H1 (cell line): ENCODE measurements around the gene PPP1R18. TPM values are rescaled to one million over a fixed set of nuclear protein-coding genes. Genes with fewer than 3 reads are reported as not detected.
A peak's percentile ranks its signal among the peaks of the same experiment; 100 is the strongest.

Source experiments
- BCL11A ChIP-seq, 2 experiments: IDR thresholded peaks; one replicate each; pipeline ENCODE4 v1.6.1; 2011; ENCODE audit warnings: low read depth in 2 of 2, low read length in 2 of 2, mild to moderate bottlenecking in 2 of 2
- CBX8 ChIP-seq: fragments of 300-800, 300-1000 bp; sonication (generic); IDR thresholded peaks from 2 replicates; pipeline ENCODE4 v1.7.1; 2016; ENCODE audit warnings: low read depth, low read length, borderline replicate concordance
- CTBP2 ChIP-seq: IDR thresholded peaks from 2 replicates; pipeline ENCODE4 v1.7.0; 2011; ENCODE audit warnings: borderline replicate concordance, mild to moderate bottlenecking, moderate library complexity, mixed read lengths, low read length; ENCODE audit not compliant: insufficient read depth, insufficient read length
- EGR1 ChIP-seq: IDR thresholded peaks from 2 replicates; pipeline ENCODE4 v1.6.1; 2011; ENCODE audit warnings: low read depth, low read length, borderline replicate concordance
- EZH2 ChIP-seq: fragments of 200-600 bp; sonication (generic); IDR thresholded peaks from 2 replicates; pipeline ENCODE4 v1.7.1; 2012; ENCODE audit warnings: low read depth, mild to moderate bottlenecking, moderate library complexity, low read length, inconsistent platforms; ENCODE audit not compliant: severe bottlenecking
- KDM4A ChIP-seq: IDR thresholded peaks from one replicate; pipeline ENCODE4 v1.7.1; 2012; ENCODE audit warnings: low read depth, mild to moderate bottlenecking, moderate library complexity, low read length, inconsistent platforms; ENCODE audit not compliant: severe bottlenecking
- KDM5A ChIP-seq: fragments of 200-600 bp; IDR thresholded peaks from 2 replicates; pipeline ENCODE4 v1.7.1; 2012; ENCODE audit warnings: mild to moderate bottlenecking, low read length, inconsistent platforms, mixed read lengths
- PHF8 ChIP-seq: fragments of 200-600 bp; sonication (generic); conservative IDR thresholded peaks from 2 replicates; pipeline ENCODE4 v1.7.1; 2012; ENCODE audit warnings: low read depth, mild to moderate bottlenecking, inconsistent platforms, low read length, moderate library complexity
- POLR2A ChIP-seq, 2 experiments: IDR thresholded peaks; 1 replicate in 1 of 2; 2 replicates in 1 of 2; pipeline ENCODE4 v1.6.1; 2011; ENCODE audit warnings: low read depth in 2 of 2, low read length in 2 of 2, mild to moderate bottlenecking in 2 of 2; ENCODE audit errors: control extremely low read depth in 1 of 2
- polyA plus RNA-seq, 7 experiments: library from polyadenylated mRNA; depleted of rRNA in 3 of 7; stranded (reverse) in 5 of 7; unstranded in 2 of 7; fragments of >200 nt in 5 of 7; fragments of 200-250 nt in 2 of 7; gene quantifications; 1 replicate in 5 of 7; 2 replicates in 1 of 7; 4 replicates in 1 of 7; pipeline versions ENCODE4 v1.2.1 to v1.2.3, GENCODE V29; 2011 to 2013; ENCODE audit warnings: missing spikeins in 2 of 7, mixed read lengths in 2 of 7
- total RNA-seq: library from RNA; stranded (reverse); fragmentation: NEBNext Ultra II Directional; extraction: Animal tissue kit (Norgen Biotek cat#: 25700); gene quantifications from 2 replicates; pipeline ENCODE4 v1.2.1, GENCODE V29; 2021

PPP1R18 gene
- total and polyA plus RNA-seq, 2 of the 8 experiments (the other 6 are each of a cell fraction or from before 2014, with no cell fraction given) = 25.1 to 29.1 TPM

DNA sequence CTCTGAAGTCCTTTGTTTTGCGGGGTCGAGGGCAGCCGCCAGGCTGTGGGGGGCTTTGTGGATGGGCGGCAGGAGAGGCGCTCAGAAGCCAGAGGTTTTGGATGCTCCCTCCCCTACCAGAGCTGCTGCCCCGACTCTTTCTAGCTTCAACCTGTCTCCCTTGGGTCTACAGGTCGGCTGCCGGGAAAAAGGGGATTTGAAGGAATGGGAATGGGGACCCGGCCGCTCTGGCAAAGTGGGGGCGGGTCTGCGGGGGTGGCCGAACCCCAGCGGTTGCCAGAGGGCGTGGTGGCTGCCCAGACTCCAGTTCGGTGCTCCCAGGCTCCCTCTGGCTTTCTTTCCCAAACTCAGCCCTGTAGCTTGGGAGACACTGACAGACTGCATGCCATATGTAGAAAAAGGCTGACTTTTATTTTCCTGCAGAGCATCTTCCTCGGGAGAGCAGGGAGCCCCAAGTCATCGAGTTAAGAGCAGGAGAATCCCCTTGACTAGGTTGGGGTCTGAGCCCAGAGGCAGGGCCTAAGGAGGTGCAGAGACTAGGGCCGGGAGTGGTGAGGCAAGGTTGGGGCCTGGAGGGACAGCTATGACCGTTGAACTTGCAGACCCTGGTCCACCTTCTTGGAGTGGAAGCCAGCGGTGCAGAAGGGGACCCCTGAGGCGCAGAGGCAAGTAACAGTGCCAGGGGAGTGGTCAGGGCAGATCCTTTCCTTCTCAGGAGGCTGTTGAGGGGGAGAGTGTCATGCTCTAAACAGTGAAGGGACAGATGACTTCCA is 1.4 kb upstream of the PPP1R18 start (continued):
- no peak for TF ChIP-seq CTBP2
- no peak for TF ChIP-seq CBX8
- no peak for TF ChIP-seq BCL11A (IDR thresholded peaks at IDR 0.05; ENCODE audit: low read depth in 2 of 2, low read length in 2 of 2)
- TF ChIP-seq PHF8 = 0 out of 2 replicates have a peak, but pooled peaks have one; percentile 33
- TF ChIP-seq EZH2 = no peak
- peak; percentile 52 for TF ChIP-seq KDM4A
- peak; percentile 60; the same call in 1 of the 2 replicates for TF ChIP-seq EGR1
- TF ChIP-seq KDM5A = no peak
- no peak for TF ChIP-seq POLR2A (IDR thresholded peaks at IDR 0.05; ENCODE audit: control extremely low read depth in 1 of 2, low read depth in 2 of 2, low read length in 2 of 2)
